HG03378 (cell line): ENCODE results near the gene MMP11.

Source experiments
- ATAC-seq: cut with Tn5 transposase; IDR thresholded peaks from one replicate; pipeline ENCODE4 v1.9.1; 2021; ENCODE audit warnings: mild to moderate bottlenecking, moderate library complexity; ENCODE audit not compliant: unreplicated experiment

The MMP11 gene

GRCh38 chr22:23827351-23827995 lies 54.8 kb downstream of the MMP11 start:
- no peak for ATAC-seq

GRCh38 chr22:23828800-23829680 lies 56.4 kb downstream of the MMP11 start:
- ATAC-seq: no peak

- no peak for ATAC-seq
Observed at GRCh38 chr22:23829845-23830372, 57.3 kb downstream of the MMP11 start.

- no peak for ATAC-seq
Observed at GRCh38 chr22:23831261-23831660, 58.6 kb downstream of the MMP11 start.

GRCh38 chr22:23831781-23832180 lies 59.1 kb downstream of the MMP11 start:
- ATAC-seq: no peak

DNA sequence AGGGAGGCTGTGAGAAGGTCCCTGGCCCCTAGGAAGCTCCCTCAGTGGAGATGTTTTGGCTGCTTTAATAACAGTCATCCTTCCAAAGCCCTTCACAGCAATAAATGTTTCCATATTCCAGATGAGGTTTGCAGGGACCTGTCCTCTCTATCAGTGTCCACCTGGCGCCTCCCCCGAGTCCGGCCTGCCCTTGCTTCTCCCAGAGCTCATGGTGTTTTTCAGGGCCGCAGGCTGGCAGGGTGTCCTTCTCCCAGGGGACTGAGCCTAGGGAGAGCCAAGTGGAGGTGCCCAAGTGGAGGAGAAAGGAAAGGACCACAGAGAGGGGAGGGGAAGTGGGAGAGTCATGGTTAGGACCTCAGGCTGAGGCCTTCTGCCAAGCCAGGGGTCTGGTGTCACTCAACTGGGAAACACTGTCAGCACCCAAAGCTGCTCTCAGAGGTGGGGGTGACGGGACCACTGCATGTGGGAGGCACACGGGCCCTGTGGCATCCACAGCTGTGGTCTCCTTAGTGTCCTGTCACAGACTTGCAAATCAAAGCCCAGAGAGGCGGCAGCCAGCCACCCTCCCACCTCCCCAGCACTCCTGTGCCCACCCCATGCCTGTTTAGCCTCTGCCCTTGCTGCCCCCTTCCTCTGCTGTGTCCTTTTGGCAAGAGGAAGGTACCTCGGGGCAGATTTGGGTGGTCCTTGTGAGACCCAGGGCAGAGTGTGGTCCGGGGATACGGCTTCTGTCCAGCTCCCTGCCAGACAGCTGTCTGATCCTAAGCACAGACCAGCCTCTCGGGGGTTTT lies 59.8 kb downstream of the MMP11 start:
- ATAC-seq: no peak

GRCh38 chr22:23833017-23833751 lies 60.5 kb downstream of the MMP11 start:
- ATAC-seq: no peak
